ENCODE data around the gene ABCC2.

Gene ABCC2

GRCh38 chr10:99770408-99771045 lies 11.9 kb upstream of the ABCC2 start:
- no peak for DNase-seq (ENCODE audit: low read depth in 3 of 3)

- no peak for DNase-seq (ENCODE audit: low read depth in 3 of 3)
These were observed 6.6 kb upstream of the ABCC2 start for GRCh38 chr10:99775850-99776249.

GRCh38 chr10:99777918-99778714 lies 4.3 kb upstream of the ABCC2 start:
- no peak for DNase-seq (ENCODE audit: low read depth in 3 of 3)

GRCh38 chr10:99779335-99779734 lies 3.1 kb upstream of the ABCC2 start:
- no peak for DNase-seq (ENCODE audit: low read depth in 3 of 3)

- no peak for DNase-seq (ENCODE audit: low read depth in 3 of 3)
These were observed 558 bp upstream of the ABCC2 start for GRCh38 chr10:99781734-99782429.

GRCh38 chr10:99784016-99784726 lies 1.7 kb downstream of the ABCC2 start:
- DNase-seq (ENCODE audit: low read depth in 3 of 3), result no peak

GRCh38 chr10:99784727-99785441 lies 2.4 kb downstream of the ABCC2 start:
- DNase-seq (ENCODE audit: low read depth in 3 of 3), result no peak

- DNase-seq (ENCODE audit: low read depth in 3 of 3), result no peak
These were observed 3.2 kb downstream of the ABCC2 start for GRCh38 chr10:99785646-99786045.

GRCh38 chr10:99787311-99787710 lies 4.9 kb downstream of the ABCC2 start:
- DNase-seq (ENCODE audit: low read depth in 3 of 3), result no peak

GRCh38 chr10:99787782-99788445 lies 5.5 kb downstream of the ABCC2 start:
- DNase-seq (ENCODE audit: low read depth in 3 of 3), result no peak

GRCh38 chr10:99788598-99789256 lies 6.3 kb downstream of the ABCC2 start:
- no peak for DNase-seq (ENCODE audit: low read depth in 3 of 3)

- DNase-seq (ENCODE audit: low read depth in 3 of 3), result no peak
These were observed 9.4 kb downstream of the ABCC2 start for GRCh38 chr10:99791831-99792230.

- no peak for DNase-seq (ENCODE audit: low read depth in 3 of 3)
These were observed 11.4 kb downstream of the ABCC2 start for GRCh38 chr10:99793819-99794218.

GRCh38 chr10:99796928-99797327 lies 14.5 kb downstream of the ABCC2 start:
- no peak for DNase-seq (ENCODE audit: low read depth in 3 of 3)

- DNase-seq (ENCODE audit: low read depth in 3 of 3), result no peak
These were observed 15.6 kb downstream of the ABCC2 start for GRCh38 chr10:99798031-99798430.

GRCh38 chr10:99798920-99799319 lies 16.5 kb downstream of the ABCC2 start:
- DNase-seq (ENCODE audit: low read depth in 3 of 3), result no peak

- DNase-seq (ENCODE audit: low read depth in 3 of 3), result no peak
These were observed 17.2 kb downstream of the ABCC2 start for GRCh38 chr10:99799613-99800012.

GRCh38 chr10:99804471-99804870 lies 22.0 kb downstream of the ABCC2 start:
- no peak for DNase-seq (ENCODE audit: low read depth in 3 of 3)

- no peak for DNase-seq (ENCODE audit: low read depth in 3 of 3)
These were observed 22.8 kb downstream of the ABCC2 start for GRCh38 chr10:99805190-99805589.

- no peak for DNase-seq (ENCODE audit: low read depth in 3 of 3)
These were observed 23.7 kb downstream of the ABCC2 start for GRCh38 chr10:99806091-99806490.

Data from stimulated activated CD4-positive, alpha-beta T cell treated with anti-CD3 and anti-CD28 coated beads, TNF-alpha, amount 100 ng/mL, for 48 hours (primary cell).